HEK293 (cell line): Measurements from ENCODE around the gene DHCR7.

Experiments
- CTCF ChIA-PET: fragments of 350-600 bp; formaldehyde crosslinking; extraction: SDS; loops from one replicate; lab custom pipeline; 2021; ENCODE audit warnings: antibody characterized with exemption; lab: Yijun Ruan, JAX
- POLR2A ChIA-PET: fragments of 300-600 bp; formaldehyde crosslinking; extraction: SDS; loops from one replicate; lab custom pipeline; 2020; ENCODE audit warnings: antibody characterized with exemption, inconsistent platforms; lab: Yijun Ruan, JAX
- H3K27ac ChIP-seq: fragments of 200-500 bp; sonication (Bioruptor generic); 2 replicates; pipeline ENCODE4 v1.5.1; 2014; ENCODE audit warnings: low read depth, low read length, control low read depth, inconsistent platforms; ENCODE audit errors: extremely low read depth
- H3K36me3 ChIP-seq, 2 experiments: fragments of 200-500 bp in 1 of 2; sonication (Bioruptor generic) in 1 of 2; 1 replicate in 1 of 2; 2 replicates in 1 of 2; pipeline ENCODE4 v1.5.1; 2014 to 2017; ENCODE audit warnings: inconsistent platforms in 2 of 2, low read length in 2 of 2; ENCODE audit not compliant: control insufficient read depth in 2 of 2, insufficient read depth in 1 of 2
- H3K4me1 ChIP-seq: fragments of 200-500 bp; sonication (Bioruptor generic); 2 replicates; pipeline ENCODE4 v1.5.1; 2014; ENCODE audit warnings: mild to moderate bottlenecking, low read length, inconsistent platforms; ENCODE audit not compliant: control insufficient read depth, insufficient read depth
- H3K4me3 ChIP-seq: 2 replicates; pipeline ENCODE4 v1.5.1; 2011; ENCODE audit warnings: low read depth, mild to moderate bottlenecking, control low read depth, low read length, moderate library complexity
- H3K9me3 ChIP-seq: fragments of 200-500 bp; sonication (Bioruptor generic); 2 replicates; pipeline ENCODE4 v1.5.1; 2014; ENCODE audit warnings: low read depth, low read length, inconsistent platforms; ENCODE audit not compliant: control insufficient read depth, insufficient read depth
- BCL11B ChIP-seq: fragments of 450-650 bp; formaldehyde crosslinking; IDR thresholded peaks from 2 replicates; pipeline ENCODE4 v1.5.1; 2016; ENCODE audit warnings: low read depth, missing biosample characterization, missing genetic modification characterization
- HOXC10 ChIP-seq: sonication (generic); formaldehyde crosslinking; IDR thresholded peaks from 2 replicates; pipeline ENCODE4 v1.8.1; 2023; ENCODE audit warnings: mild to moderate bottlenecking, missing genetic modification reagents
- REPIN1 ChIP-seq: fragments of 450-650 bp; formaldehyde crosslinking; IDR thresholded peaks from 2 replicates; pipeline ENCODE4 v1.5.1; 2017; ENCODE audit warnings: missing biosample characterization, missing genetic modification characterization, low read depth
- WT1 ChIP-seq: fragments of 450-650 bp; formaldehyde crosslinking; IDR thresholded peaks from 2 replicates; pipeline ENCODE4 v1.5.1; 2016; ENCODE audit warnings: missing biosample characterization, missing genetic modification characterization
- ZBTB48 ChIP-seq: fragments of 450-650 bp; formaldehyde crosslinking; IDR thresholded peaks from 2 replicates; pipeline ENCODE4 v1.5.1; 2016; ENCODE audit warnings: missing biosample characterization, missing genetic modification characterization
- ZNF133 ChIP-seq: fragments of 450-650 bp; formaldehyde crosslinking; IDR thresholded peaks from 2 replicates; pipeline ENCODE4 v1.5.1; 2016; ENCODE audit warnings: missing biosample characterization, missing genetic modification characterization
- ZNF211 ChIP-seq: fragments of 450-650 bp; formaldehyde crosslinking; IDR thresholded peaks from 2 replicates; pipeline ENCODE4 v1.5.1; 2016; ENCODE audit warnings: low read depth, missing biosample characterization, missing genetic modification characterization
- ZNF23 ChIP-seq: fragments of 450-650 bp; formaldehyde crosslinking; IDR thresholded peaks from 2 replicates; pipeline ENCODE4 v1.5.1; 2016; ENCODE audit warnings: missing biosample characterization, missing genetic modification characterization, borderline replicate concordance
- ZNF335 ChIP-seq: fragments of 450-650 bp; formaldehyde crosslinking; conservative IDR thresholded peaks from 2 replicates; pipeline ENCODE4 v1.5.1; 2016; ENCODE audit warnings: missing biosample characterization, missing genetic modification characterization
- ZNF416 ChIP-seq: fragments of 450-650 bp; formaldehyde crosslinking; IDR thresholded peaks from 2 replicates; pipeline ENCODE4 v1.5.1; 2016; ENCODE audit warnings: missing biosample characterization, missing genetic modification characterization
- ZNF544 ChIP-seq: fragments of 450-650 bp; formaldehyde crosslinking; IDR thresholded peaks from 2 replicates; pipeline ENCODE4 v1.5.0; 2017; ENCODE audit warnings: missing biosample characterization, missing genetic modification characterization
- ZNF670 ChIP-seq: fragments of 450-650 bp; formaldehyde crosslinking; IDR thresholded peaks from 2 replicates; pipeline ENCODE4 v1.5.1; 2016; ENCODE audit warnings: missing biosample characterization, missing genetic modification characterization, low read depth
- ZSCAN4 ChIP-seq: fragments of 450-650 bp; formaldehyde crosslinking; IDR thresholded peaks from 2 replicates; pipeline ENCODE4 v1.5.1; 2017; ENCODE audit warnings: missing biosample characterization, missing genetic modification characterization
- TF ChIP-seq, protein P1 (sequence below): fragments of 450-650 bp; formaldehyde crosslinking; IDR thresholded peaks from 2 replicates; pipeline ENCODE4 v1.5.1; 2016; ENCODE audit warnings: missing biosample characterization, missing genetic modification characterization
- TF ChIP-seq, protein P2 (sequence below): fragments of 450-650 bp; formaldehyde crosslinking; IDR thresholded peaks from 2 replicates; pipeline ENCODE4 v1.5.1; 2016; ENCODE audit warnings: missing biosample characterization, missing genetic modification characterization
- TF ChIP-seq, protein P3 (sequence below): fragments of 450-650 bp; formaldehyde crosslinking; IDR thresholded peaks from 2 replicates; pipeline ENCODE4 v1.5.1; 2016; ENCODE audit warnings: missing biosample characterization, missing genetic modification characterization
- TF ChIP-seq, protein P4 (sequence below): fragments of 450-650 bp; formaldehyde crosslinking; IDR thresholded peaks from 2 replicates; pipeline ENCODE4 v1.5.1; 2017; ENCODE audit warnings: missing biosample characterization, missing genetic modification characterization
- TF ChIP-seq, protein P5 (sequence below): fragments of 450-650 bp; formaldehyde crosslinking; IDR thresholded peaks from 2 replicates; pipeline ENCODE4 v1.5.1; 2016; ENCODE audit warnings: missing biosample characterization, missing genetic modification characterization

The DHCR7 gene

DNA sequence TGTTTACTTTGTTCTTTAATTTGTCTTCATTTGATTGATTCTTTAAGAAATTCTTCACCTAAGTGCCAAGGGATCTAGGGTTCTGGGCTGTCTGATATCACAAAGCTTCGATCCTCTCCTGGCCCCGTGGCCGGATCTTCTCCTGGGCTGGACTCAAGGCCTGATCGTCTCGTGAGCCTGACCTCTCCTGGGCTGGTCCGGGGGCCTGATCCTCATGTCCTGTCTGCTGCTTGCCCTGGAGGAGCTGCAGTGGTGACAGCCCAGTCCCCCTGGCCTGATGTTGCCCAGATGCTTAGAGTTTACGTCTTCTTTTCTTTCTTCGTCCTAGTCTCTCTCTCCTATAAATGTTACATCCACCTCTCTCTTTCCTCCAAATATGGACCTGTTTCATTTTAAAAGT lies 8.1 kb upstream of the DHCR7 start:
- Histone ChIP-seq H3K4me1 (0 out of 2 replicates have a peak, but pooled peaks cover 3% of the 10 kb centered on the region), H3K36me3 (peaks cover 0 to 63% of the 10 kb centered on the region in 2 experiments), H3K9me3 (no peaks in the 10 kb centered on the region), H3K27ac (no peak overlapping the region), H3K4me3 (no peak overlapping the region)
- TF ChIP-seq, protein P1, sequence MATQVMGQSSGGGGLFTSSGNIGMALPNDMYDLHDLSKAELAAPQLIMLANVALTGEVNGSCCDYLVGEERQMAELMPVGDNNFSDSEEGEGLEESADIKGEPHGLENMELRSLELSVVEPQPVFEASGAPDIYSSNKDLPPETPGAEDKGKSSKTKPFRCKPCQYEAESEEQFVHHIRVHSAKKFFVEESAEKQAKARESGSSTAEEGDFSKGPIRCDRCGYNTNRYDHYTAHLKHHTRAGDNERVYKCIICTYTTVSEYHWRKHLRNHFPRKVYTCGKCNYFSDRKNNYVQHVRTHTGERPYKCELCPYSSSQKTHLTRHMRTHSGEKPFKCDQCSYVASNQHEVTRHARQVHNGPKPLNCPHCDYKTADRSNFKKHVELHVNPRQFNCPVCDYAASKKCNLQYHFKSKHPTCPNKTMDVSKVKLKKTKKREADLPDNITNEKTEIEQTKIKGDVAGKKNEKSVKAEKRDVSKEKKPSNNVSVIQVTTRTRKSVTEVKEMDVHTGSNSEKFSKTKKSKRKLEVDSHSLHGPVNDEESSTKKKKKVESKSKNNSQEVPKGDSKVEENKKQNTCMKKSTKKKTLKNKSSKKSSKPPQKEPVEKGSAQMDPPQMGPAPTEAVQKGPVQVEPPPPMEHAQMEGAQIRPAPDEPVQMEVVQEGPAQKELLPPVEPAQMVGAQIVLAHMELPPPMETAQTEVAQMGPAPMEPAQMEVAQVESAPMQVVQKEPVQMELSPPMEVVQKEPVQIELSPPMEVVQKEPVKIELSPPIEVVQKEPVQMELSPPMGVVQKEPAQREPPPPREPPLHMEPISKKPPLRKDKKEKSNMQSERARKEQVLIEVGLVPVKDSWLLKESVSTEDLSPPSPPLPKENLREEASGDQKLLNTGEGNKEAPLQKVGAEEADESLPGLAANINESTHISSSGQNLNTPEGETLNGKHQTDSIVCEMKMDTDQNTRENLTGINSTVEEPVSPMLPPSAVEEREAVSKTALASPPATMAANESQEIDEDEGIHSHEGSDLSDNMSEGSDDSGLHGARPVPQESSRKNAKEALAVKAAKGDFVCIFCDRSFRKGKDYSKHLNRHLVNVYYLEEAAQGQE (tag by site-specific recombination) = no peak
- TF ChIP-seq, protein P2, sequence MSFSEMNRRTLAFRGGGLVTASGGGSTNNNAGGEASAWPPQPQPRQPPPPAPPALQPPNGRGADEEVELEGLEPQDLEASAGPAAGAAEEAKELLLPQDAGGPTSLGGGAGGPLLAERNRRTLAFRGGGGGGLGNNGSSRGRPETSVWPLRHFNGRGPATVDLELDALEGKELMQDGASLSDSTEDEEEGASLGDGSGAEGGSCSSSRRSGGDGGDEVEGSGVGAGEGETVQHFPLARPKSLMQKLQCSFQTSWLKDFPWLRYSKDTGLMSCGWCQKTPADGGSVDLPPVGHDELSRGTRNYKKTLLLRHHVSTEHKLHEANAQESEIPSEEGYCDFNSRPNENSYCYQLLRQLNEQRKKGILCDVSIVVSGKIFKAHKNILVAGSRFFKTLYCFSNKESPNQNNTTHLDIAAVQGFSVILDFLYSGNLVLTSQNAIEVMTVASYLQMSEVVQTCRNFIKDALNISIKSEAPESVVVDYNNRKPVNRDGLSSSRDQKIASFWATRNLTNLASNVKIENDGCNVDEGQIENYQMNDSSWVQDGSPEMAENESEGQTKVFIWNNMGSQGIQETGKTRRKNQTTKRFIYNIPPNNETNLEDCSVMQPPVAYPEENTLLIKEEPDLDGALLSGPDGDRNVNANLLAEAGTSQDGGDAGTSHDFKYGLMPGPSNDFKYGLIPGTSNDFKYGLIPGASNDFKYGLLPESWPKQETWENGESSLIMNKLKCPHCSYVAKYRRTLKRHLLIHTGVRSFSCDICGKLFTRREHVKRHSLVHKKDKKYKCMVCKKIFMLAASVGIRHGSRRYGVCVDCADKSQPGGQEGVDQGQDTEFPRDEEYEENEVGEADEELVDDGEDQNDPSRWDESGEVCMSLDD = no peak
- TF ChIP-seq ZNF670 (tag by site-specific recombination) = no peak
- no peak for TF ChIP-seq ZSCAN4
- TF ChIP-seq, protein P3, sequence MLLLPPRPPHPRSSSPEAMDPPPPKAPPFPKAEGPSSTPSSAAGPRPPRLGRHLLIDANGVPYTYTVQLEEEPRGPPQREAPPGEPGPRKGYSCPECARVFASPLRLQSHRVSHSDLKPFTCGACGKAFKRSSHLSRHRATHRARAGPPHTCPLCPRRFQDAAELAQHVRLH = no peak
- TF ChIP-seq ZBTB48 (tag by site-specific recombination) = no peak
- no peak for TF ChIP-seq ZNF133 (tag by site-specific recombination)
- no peak for TF ChIP-seq ZNF335
- TF ChIP-seq, protein P4, sequence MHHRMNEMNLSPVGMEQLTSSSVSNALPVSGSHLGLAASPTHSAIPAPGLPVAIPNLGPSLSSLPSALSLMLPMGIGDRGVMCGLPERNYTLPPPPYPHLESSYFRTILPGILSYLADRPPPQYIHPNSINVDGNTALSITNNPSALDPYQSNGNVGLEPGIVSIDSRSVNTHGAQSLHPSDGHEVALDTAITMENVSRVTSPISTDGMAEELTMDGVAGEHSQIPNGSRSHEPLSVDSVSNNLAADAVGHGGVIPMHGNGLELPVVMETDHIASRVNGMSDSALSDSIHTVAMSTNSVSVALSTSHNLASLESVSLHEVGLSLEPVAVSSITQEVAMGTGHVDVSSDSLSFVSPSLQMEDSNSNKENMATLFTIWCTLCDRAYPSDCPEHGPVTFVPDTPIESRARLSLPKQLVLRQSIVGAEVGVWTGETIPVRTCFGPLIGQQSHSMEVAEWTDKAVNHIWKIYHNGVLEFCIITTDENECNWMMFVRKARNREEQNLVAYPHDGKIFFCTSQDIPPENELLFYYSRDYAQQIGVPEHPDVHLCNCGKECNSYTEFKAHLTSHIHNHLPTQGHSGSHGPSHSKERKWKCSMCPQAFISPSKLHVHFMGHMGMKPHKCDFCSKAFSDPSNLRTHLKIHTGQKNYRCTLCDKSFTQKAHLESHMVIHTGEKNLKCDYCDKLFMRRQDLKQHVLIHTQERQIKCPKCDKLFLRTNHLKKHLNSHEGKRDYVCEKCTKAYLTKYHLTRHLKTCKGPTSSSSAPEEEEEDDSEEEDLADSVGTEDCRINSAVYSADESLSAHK (tag by site-specific recombination) = no peak
- no peak for TF ChIP-seq ZNF416 (tag by site-specific recombination)
- TF ChIP-seq ZNF211 = no peak
- no peak for TF ChIP-seq ZNF23 (tag by site-specific recombination)
- no peak for TF ChIP-seq REPIN1
- TF ChIP-seq HOXC10 (CRISPR knock-in tag) = no peak
- no peak for TF ChIP-seq WT1 (tag by site-specific recombination)
- no peak for TF ChIP-seq ZNF544 (tag by site-specific recombination)
- TF ChIP-seq, protein P5, sequence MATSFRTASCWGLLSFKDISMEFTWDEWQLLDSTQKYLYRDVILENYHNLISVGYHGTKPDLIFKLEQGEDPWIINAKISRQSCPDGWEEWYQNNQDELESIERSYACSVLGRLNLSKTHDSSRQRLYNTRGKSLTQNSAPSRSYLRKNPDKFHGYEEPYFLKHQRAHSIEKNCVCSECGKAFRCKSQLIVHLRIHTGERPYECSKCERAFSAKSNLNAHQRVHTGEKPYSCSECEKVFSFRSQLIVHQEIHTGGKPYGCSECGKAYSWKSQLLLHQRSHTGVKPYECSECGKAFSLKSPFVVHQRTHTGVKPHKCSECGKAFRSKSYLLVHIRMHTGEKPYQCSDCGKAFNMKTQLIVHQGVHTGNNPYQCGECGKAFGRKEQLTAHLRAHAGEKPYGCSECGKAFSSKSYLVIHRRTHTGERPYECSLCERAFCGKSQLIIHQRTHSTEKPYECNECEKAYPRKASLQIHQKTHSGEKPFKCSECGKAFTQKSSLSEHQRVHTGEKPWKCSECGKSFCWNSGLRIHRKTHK (tag by site-specific recombination) = no peak
- TF ChIP-seq BCL11B (tag by site-specific recombination) = no peak
- CTCF ChIA-PET = interaction anchor here (0.6 kb wide), 1 partner anchor 1833 kb away, joined by 3 read pairs; no protein-coding TSS in a partner anchor
- POLR2A ChIA-PET = no interaction called here
